CMK (cell line): ENCODE results near the gene GNA12.
"Not testable (repeated sequence)": the region's sequence is repeated elsewhere in the genome, so short reads cannot be mapped to it uniquely, and the experiment has no call there.

Experiments used
- DNase-seq: peaks from one replicate; pipeline ENCODE4 v3.0.0-alpha.2; 2010; ENCODE audit warnings: low read depth

Gene GNA12

DNA sequence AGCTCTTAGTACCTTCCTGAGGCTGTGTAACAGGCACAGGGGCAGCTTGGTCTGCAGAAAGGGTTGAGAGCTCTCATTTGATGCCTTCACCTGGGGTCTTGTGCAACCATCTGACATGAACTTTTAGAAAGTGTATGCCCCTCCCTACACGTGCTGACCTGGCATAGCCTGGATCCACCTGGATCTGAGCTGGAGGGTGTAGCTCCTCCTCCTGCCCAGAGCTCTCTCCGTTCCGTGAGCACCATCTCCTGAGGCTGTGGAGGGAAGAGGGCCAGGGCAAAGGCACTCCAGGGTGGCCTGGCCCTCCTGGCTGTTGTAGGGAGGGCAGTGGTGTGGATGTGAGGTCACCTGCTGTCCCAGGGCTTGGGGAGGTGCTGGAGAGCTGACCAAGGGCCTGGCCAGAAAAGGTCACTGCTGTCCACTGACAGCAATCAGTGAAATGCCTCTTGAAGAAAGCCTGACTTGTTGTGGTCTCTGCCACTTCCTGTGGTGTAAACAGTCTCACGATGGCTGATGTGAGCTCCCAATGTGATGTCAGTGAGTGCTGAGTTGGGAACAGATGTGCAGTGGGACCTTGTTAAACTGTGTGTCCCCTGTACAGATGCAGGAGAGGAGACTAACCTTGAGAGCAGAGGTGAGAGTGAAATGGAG is 133.1 kb downstream of the GNA12 start:
- peak; percentile 27 for DNase-seq

DNA sequence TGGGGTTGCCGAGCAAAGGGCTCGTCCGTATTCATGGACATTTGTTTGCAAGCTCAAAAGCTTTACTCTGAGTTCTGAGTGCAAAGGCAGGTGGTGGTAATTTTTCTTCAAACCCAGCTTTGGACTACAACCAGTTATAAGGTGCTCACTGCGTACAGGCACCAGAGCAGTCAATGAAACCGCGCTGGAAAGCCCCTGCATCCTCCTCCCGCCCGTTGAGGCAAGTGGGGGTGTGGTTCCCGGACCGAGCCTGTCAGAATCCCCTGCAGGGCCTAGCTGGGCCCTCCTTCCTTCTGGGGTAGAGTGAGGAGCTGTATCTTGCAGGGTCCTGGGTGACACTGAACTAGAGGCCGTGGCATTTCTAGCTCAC is 133.8 kb downstream of the GNA12 start:
- DNase-seq, result no peak

DNA sequence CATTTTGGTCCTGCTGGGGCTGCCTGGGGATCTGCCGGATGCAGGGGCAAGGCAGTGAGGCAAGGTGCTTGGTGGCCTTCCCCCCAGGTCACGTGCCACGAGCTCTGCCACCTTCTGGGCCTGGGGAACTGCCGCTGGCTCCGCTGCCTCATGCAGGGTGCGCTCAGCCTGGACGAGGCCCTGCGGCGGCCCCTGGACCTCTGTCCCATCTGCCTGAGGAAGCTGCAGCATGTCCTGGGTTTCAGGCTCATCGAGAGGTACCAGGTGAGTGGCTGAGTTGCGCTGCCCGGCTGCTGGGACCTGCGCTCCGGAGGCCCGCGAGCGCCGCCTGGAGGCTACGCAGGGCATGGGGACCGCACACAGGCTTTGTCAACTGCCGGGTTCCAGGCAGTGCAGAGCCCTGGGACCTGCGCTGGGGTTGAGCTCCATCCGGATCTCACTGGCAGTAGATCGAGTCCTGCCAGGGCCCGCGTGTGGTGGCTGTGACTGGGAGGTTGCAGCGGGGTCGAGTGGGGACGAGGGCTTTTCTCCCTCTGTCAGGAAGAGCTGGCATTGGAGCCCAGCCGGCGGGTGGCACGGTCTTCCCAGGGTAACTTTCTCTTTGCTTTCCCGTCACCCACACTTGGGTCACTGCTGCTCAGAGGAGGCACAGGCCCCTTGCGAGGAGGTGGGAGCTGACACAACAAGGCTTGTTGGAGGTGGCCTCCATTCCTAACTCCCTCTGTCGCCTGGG is 134.4 kb downstream of the GNA12 start:
- no peak for DNase-seq

DNA sequence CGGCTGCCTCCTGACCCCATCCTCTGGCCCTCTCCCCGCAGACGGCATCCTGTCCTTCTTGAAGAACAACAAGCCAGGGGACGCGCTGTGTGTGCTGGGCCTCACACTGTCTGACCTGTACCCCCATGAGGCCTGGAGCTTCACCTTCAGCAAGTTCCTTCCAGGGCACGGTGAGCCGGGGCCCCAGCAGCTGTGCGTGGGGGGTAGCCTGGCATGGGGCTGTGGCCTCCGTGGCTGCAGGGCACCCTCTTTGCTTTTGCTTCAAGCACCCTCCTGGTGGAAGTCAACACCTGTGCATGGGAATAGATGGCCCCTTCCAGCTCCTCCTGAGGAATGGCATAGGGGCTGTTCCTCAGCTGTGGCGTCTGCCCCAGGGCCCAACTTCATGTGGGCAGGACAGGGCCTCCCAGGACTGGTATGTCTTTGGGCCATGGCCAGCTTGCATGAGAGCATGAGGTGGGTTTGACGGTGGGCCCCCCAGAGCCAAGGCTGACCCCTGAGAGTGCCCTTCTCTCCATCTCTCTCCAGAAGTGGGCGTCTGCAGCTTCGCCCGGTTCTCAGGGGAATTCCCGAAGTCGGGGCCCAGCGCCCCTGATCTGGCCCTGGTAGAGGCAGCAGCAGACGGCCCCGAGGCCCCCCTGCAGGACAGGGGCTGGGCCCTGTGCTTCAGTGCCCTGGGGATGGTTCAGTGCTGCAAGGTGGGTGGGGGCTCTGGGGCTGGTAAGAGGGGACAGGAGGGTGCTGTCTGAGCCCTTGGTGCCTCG is 135.4 kb downstream of the GNA12 start:
- no peak for DNase-seq

DNA sequence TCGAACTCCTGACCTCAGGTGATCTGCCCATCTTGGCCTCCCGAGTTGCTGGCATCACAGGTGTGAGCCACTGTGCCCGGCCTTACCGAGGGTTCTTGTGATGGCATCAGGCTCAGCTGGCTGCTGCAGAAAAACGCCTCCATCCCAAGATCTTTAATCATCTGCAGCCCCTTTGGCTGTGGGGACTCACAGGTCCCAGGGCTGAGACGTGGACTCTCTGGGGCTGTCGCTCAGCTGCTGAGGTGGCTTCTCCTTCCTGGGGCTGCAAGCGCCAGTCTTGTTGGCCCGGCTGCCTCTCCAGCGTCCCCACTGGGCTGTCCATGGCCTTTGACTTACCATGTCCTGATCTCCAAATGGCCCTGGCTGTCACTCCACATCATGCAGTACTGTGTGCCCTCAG is 136.1 kb downstream of the GNA12 start:
- no peak for DNase-seq

DNA sequence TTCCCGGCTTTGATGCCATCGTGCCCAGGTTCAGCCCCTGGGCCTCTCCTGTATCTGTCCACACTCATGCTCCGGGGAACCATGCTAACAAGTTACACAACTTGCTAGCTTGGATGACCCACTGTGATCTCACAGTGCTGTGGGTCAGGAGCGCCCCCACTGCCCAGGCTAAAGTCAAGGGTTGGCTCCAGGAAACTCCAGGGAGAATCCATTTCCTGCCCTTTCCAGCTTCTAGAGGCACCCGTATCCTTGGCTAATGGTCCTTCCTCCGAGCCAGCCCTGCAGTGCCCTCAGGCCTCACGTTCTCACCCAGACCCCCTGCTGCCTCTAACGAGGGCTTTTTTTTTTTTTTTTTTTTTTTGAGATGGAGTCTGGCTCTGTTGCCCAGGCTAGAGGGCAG is 136.6 kb downstream of the GNA12 start:
- no peak for DNase-seq

DNA sequence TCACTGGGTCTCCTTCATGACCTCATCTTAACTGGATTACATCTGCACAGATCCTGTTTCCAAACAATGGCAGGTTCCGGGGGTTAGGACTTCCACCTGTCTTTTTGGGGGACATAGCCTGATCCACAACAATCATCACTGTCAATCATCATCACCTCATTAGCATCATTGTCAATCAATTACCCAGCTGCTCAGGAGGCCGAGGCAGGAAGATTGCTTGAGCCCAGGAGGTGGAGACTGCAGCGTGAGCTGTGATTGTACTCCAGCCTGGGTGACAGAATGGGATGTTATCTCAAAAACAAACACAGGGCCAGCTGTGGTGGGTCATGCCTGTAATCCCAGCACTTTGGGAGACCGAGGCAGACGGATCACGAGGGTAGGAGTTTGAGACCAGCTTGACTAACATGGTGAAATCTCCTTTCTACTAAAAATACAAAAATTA is 137.4 kb downstream of the GNA12 start:
- no peak for DNase-seq

DNA sequence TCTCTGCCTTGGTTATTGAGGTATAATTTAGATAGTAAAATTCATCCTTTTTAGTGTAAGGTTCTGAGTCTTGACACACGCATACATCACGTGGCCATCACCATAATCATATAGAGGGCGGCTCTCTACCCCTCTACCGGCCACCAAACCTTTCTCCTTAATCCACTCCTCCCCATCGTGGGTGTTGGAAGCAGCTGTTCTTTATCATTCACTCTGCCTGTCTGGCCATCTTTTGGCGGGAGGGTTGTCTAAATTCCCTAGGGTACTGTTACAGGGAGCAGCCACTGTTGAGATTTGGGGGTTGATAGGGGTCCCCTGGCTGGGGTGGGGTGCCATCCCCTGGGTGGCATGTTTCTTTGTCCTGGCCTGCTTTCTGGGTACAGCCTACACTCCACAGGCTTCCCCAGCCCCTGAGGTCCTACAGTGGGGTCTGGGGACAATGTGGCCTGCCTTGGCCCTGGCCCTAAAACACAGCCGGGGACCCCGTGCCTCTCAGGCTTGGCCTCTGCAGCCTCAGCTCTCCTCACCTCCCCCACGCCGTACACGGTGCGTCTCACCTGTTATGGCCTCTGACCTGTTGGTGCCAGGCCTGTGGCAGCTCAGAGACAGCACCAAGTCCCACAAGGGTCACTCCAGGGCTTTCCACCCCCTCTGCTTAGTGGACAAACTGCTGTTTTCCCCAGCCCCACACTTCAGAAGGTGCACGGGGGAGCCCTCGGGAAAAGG is 138.6 kb downstream of the GNA12 start:
- no peak for DNase-seq

DNA sequence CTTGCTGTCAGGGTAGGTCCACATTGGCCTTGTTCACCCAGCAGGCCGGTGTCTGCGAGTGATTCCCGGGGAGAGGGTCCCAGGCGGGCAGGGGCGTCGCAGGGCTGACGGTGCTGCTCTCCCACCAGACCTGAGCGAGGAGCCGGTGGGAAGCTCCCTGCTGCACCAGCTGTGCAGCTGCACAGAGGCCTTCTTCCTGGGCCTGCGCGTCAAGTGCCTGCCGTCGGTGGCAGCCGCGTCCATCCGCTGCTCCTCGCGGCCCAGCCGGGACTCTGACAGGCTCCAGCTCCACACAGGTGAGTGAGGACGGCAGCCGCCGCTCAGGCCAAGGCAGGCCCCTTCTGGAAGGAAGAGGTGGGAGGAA is 141.5 kb downstream of the GNA12 start:
- no peak for DNase-seq

DNA sequence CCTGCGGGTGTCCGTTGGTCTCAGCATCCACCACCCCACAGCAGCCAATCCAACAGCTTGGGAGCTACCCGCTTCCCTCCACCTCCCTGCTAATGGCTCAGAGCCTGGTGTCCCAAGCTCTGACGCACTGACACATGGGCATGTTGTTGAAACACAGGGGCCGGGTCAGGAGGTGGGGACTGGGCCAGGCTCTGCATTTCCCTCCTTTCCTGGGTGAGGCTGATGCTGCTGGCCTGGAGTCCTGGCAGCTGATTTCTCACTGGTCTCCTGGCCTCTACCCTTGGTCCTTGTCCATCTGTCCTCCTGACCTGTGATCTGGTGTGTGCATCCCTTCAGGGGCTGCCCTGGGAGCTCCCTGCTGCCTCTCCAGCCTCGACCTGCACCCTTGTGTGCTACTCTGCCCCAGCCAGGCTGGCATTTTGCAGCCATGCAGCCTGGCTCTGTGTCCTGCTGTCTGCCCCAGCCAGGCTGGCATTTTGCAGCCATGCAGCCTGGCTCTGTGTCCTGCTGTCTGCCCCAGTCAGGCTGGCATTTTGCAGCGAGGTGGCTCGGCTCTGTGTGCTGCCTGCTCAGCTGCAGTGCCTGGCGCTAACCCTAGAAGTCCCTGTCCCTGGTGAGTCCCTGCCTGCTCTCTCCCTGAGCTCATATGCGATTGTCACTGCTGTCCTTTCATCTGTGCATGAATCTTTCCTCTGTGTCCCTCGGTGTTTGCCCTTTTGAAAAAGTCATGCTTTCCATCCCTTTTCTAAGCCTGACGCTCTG is 142.1 kb downstream of the GNA12 start:
- DNase-seq, result no peak

DNA sequence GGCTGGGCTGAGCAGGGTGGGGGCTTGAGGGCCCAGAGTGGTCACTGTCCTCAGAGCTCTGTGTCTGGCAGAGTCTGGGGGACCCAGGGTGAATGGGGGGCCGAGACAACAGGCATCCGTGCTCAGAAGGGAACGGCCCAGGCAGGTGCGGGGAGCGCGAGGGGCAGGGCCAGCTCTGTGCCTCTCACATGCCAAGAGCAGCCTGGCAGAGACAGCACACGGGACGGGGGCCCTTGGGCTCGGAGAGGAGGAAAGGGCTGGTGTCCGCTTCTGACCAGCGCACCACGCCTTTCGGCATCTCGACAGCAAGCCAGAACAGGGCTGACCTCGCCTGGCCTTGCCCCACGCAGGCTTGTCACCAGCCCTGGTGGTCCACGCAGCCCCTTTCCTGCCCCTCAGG is 142.7 kb downstream of the GNA12 start:
- DNase-seq, result no peak

DNA sequence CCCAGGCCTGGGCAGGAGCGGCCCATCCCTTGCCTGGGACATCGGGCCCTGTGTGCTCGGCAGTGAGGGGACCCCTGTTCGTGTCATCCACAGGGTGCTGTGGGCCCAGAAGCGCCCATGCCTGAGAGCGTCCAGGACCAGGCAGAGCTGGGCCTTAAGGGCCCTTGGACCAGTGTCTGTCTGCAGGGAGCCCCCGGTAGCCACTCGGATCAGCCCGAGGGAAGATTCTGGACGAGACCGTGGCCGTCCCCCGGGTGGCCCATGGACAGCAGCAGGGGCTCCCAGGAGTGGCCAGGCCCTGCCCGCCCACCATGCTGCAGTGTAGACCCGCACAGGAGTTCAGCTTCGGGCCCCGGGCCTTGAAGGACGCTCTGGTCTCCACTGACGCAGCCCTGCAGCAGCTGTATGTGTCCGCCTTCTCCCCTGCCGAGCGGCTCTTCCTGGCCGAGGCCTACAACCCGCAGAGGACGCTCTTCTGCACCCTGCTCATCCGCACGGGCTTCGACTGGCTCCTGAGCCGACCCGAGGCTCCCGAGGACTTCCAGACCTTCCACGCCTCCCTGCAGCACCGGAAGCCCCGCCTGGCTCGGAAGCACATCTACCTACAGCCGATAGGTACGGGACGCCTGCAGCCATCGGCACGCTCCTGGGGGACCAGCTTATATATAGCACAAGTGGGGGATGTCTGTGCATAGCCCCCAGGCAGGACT is 143.8 kb downstream of the GNA12 start:
- no peak for DNase-seq

DNA sequence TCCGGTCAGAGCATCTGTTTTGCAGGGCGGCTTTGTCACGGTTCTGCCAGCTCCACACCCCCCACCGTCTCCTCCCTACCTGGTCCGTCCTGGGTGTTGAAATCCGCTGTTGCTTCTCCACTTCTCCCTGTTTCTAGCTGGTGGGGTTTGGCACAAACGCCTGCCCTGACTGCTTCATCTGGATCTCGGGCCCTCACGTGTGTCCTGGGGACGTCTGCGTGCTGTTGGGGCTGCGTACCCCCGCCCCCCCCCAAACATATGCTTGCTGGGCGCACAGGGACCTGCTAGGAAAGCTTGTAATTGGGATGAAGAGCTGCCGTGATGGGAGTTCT is 144.9 kb downstream of the GNA12 start:
- no peak for DNase-seq

DNA sequence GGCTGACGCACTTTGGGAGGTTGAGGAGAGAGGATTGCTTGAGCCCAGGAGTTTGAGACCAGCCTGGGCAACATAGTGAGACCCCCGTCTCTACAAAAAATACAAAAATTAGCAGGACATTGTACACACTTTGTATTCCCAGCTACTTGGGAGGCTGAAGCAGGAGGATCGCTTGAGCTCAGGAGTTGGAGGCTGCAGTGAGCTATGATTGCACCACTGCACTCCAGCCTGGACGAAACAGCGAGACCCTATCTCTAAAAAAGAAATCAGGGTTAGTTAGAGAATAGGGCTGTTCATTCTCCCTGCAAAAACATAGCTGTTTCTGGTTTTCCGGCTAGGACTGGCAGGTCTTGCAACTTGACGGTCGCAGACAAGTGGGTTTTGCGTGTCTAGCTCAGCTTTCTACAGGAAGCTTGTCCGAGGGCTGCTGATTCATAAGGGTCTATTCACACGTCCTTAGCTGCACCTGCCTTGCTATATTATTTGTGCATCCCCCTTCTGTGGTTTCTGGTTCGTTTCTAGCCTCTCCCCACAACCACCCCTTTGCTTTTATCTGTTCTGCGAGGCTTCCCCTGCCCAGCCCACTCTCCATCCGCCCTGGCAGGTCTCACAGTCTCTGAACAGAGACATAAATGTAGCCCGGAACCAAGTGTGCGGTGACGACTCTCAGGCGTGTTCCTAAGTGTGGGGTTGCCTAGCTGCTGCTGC is 145.4 kb downstream of the GNA12 start:
- DNase-seq, result no peak

DNA sequence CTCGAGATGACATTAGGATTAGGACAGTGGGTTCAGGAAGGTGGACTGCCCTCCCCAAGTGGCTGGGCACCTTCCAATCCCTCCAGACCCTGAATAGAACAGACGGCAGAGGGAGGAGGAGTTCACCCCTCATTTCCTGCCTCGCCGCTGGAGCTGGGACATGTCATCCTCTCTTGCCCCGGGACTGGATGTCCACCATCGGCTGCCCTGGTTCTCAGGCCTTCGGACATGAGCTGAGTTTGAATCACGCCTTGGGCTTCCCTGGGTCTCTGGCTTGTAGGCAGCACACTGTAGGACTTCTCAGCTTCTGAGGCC is 150.0 kb downstream of the GNA12 start:
- DNase-seq, result not testable (repeated sequence)

DNA sequence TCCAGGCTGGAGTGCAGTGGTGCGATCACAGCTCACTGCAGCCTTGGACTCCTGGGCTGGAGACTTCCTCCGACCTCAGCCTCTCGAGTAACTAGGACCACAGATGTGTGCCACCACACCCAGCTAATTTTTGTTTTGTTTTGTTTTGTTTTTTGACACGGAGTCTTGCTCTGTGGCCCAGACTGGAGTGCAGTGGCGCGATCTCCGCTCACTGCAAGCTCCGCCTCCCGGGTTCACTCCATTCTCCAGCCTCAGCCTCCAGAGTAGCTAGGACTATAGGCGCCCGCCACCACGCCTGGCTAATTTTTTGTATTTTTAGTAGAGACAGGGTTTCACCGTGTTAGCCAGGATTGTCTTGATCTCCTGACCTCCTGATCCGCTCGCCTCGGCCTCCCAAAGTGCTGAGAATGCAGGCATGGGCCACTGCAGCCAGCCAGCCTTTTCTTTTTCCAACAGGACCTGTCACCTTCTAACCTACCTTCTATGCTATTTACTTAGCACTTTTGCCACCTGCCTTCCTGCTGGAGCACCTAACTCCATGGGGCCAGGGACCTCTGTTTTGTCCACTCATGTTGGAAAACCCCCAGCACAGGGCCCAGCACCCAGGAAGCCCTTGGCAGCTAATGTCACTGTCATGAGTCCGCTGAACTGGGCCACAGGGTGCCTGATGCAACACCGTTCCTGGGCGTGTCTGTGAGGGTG is 150.5 kb downstream of the GNA12 start:
- DNase-seq, result not testable (repeated sequence)

DNA sequence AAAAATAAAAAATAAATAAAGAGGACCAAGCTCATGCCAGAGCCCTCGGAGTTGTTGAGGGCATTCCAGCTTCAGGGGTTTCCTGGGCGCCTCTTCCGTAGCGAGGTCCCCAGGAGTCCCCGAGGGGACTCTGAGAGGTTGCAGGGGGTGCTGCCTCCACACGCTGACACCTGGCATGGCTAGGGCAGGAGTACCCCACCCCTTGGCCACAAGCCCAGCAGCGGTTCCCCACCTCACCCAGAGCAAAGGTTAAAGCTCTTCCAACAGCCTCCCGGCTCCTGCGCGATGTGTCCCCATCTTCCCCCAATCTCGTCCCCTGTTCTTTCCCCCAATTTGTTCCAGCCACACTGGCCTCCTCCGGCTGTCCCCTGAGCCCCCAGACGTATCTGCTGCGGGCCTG is 151.6 kb downstream of the GNA12 start:
- DNase-seq, result no peak

DNA sequence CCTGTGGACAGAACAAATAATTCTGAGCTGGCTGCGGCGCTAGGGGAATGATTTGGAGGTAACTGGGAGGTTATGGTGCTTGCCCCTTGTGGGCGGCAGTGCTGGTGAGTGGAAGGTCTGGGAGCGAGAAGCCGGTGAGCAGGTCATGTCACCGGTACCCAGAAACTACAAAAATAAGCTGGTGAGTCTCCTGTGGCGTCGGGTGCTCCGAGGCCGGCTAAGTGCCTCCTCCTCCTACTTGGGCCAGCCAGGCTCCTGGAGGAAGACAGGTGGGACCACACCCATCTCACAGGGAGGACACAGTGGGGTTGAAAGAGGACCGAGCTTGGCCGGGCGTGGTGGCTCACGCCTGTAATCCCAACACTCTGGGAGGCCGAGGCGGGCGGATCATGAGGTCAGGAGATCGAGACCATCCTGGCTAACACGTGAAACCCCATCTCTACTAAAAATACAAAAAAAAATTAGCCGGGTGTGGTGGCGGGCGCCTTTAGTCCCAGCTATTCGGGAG is 152.1 kb downstream of the GNA12 start:
- not testable (repeated sequence) for DNase-seq

DNA sequence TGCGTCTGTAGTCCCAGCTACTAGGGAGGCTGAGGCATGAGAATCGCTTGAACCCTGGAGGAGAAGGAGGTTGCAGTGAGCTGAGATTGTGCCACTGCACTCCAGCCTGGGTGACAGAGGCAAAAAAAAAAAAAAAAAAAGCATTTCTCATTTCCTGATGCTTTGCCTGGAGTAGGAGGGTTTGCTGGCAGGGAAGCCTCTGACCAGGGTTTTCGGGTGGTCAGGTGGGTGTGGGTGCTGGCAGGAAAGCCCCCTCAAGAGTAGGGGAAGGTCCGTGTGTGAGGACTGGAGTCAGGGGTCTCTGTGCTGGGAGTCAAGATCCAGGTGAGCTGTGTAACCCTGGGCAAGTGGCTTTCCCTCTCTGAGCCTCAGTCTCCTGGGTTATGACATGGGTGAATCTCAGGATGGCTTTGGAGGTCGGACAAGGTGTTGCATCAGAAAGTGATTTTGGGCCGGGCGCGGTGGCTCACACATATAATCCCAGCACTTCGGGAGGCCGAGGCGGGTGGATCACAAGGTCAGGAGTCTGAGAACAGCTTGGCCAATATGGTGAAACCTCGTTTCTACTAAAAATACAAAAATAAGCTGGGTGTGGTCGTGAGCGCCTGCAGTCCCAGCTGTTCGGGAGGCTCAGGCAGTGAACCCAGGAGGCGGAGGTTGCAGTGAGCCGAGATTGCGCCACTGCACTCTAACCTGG is 152.9 kb downstream of the GNA12 start:
- DNase-seq, result no peak
